IMR-90 (cell line): Measurements from ENCODE around the gene BLVRA. TPM values are rescaled to one million over a fixed set of nuclear protein-coding genes. Genes with fewer than 3 reads are reported as not detected.
A peak's percentile ranks its signal among the peaks of the same experiment; 100 is the strongest.

ENCODE experiments used
- ATAC-seq: fragments of 200-7000 bp; cut with Tn5 transposase; 2 replicates; pipeline ENCODE4 v1.9.1; 2020; ENCODE audit warnings: low read depth, mild to moderate bottlenecking, moderate library complexity
- BruUV-seq: library from RNA; stranded (reverse); fragments of 400-500 nt; replicated peaks from 2 replicates; lab custom pipeline; 2021; lab: Mats Ljungman, UMichigan
- CTCF ChIA-PET: fragments of 300-600 bp; formaldehyde crosslinking; extraction: SDS; loops from one replicate; lab custom pipeline; 2021; ENCODE audit warnings: antibody characterized with exemption; lab: Yijun Ruan, JAX
- POLR2A ChIA-PET: fragments of 300-600 bp; sonication (Branson Sonifier 250); formaldehyde crosslinking; loops from one replicate; lab custom pipeline; 2022; ENCODE audit warnings: antibody characterized with exemption; ENCODE audit not compliant: unreplicated experiment; lab: Charles Lee
- DNase-seq: peaks from one replicate; pipeline ENCODE4 v3.0.0; 2013
- H2AFZ ChIP-seq: replicated peaks from 2 replicates; pipeline ENCODE3; 2013; ENCODE audit warnings: low read length, mild to moderate bottlenecking; ENCODE audit not compliant: poor library complexity
- H2AK5ac ChIP-seq: 2 replicates; pipeline ENCODE4 v1.6.1; 2013; ENCODE audit warnings: low read depth, low read length, inconsistent platforms
- H2AK9ac ChIP-seq: replicated peaks from 2 replicates; pipeline ENCODE3; 2013; ENCODE audit warnings: mild to moderate bottlenecking, low read depth, low read length, moderate library complexity; ENCODE audit not compliant: poor library complexity
- H2BK120ac ChIP-seq: 2 replicates; pipeline ENCODE4 v1.6.1; 2013; ENCODE audit warnings: low read depth, low read length, inconsistent platforms
- H2BK15ac ChIP-seq: 3 replicates; pipeline ENCODE4 v1.6.1; 2013; ENCODE audit warnings: low read depth, low read length, inconsistent platforms
- H2BK20ac ChIP-seq: 2 replicates; pipeline ENCODE4 v1.6.1; 2013; ENCODE audit warnings: low read depth, mild to moderate bottlenecking, inconsistent platforms, low read length, moderate library complexity
- H2BK5ac ChIP-seq: 2 replicates; pipeline ENCODE4 v1.6.1; 2013; ENCODE audit warnings: mild to moderate bottlenecking, low read depth, low read length, inconsistent platforms; ENCODE audit not compliant: poor library complexity, severe bottlenecking
- H3K14ac ChIP-seq: replicated peaks from 2 replicates; pipeline ENCODE4 v1.6.1; 2013; ENCODE audit warnings: low read depth, low read length, inconsistent platforms
- H3K18ac ChIP-seq: 2 replicates; pipeline ENCODE4 v1.6.1; 2013; ENCODE audit warnings: low read depth, low read length, control low read depth
- H3K23ac ChIP-seq: 2 replicates; pipeline ENCODE4 v1.6.1; 2013; ENCODE audit warnings: low read depth, low read length, inconsistent platforms
- H3K27ac ChIP-seq: 2 replicates; pipeline ENCODE4 v1.5.1; 2013; ENCODE audit warnings: mild to moderate bottlenecking, control low read depth, low read length; ENCODE audit not compliant: insufficient read depth
- H3K27me3 ChIP-seq: 2 replicates; pipeline ENCODE4 v1.6.1; 2013; ENCODE audit warnings: low read length; ENCODE audit not compliant: control insufficient read depth, insufficient read depth
- H3K36me3 ChIP-seq: 2 replicates; pipeline ENCODE4 v1.6.1; 2013; ENCODE audit warnings: low read length, mixed read lengths; ENCODE audit not compliant: control insufficient read depth, insufficient read depth
- H3K4ac ChIP-seq: 2 replicates; pipeline ENCODE4 v1.6.1; 2013; ENCODE audit warnings: low read depth, low read length, inconsistent platforms
- H3K4me1 ChIP-seq: 2 replicates; pipeline ENCODE4 v1.6.1; 2013; ENCODE audit warnings: low read length, mixed read lengths; ENCODE audit not compliant: control insufficient read depth, insufficient read depth
- H3K4me2 ChIP-seq: 2 replicates; pipeline ENCODE4 v1.6.1; 2013; ENCODE audit warnings: low read depth, mild to moderate bottlenecking, control low read depth, low read length, moderate library complexity
- H3K4me3 ChIP-seq: 2 replicates; pipeline ENCODE4 v1.5.1; 2013; ENCODE audit warnings: low read depth, mild to moderate bottlenecking, control low read depth, low read length, moderate library complexity; ENCODE audit not compliant: insufficient read depth
- H3K56ac ChIP-seq: 2 replicates; pipeline ENCODE4 v1.6.1; 2013; ENCODE audit warnings: low read length, inconsistent platforms; ENCODE audit not compliant: insufficient read depth; ENCODE audit errors: extremely low read depth
- H3K79me1 ChIP-seq, 2 experiments: 2 replicates each; pipeline ENCODE4 v1.6.1; 2013; ENCODE audit warnings: low read length in 2 of 2, inconsistent platforms in 1 of 2, low read depth in 1 of 2
- H3K9ac ChIP-seq: 2 replicates; pipeline ENCODE4 v1.6.1; 2013; ENCODE audit warnings: low read depth, low read length, control low read depth
- H3K9me1 ChIP-seq: 2 replicates; pipeline ENCODE4 v1.6.1; 2013; ENCODE audit warnings: low read length, inconsistent platforms; ENCODE audit not compliant: insufficient read depth
- H3K9me3 ChIP-seq: 2 replicates; pipeline ENCODE4 v1.6.1; 2013; ENCODE audit warnings: low read length; ENCODE audit not compliant: control insufficient read depth, insufficient read depth
- H4K20me1 ChIP-seq: 2 replicates; pipeline ENCODE4 v1.6.1; 2013; ENCODE audit warnings: low read length, inconsistent platforms; ENCODE audit not compliant: insufficient read depth
- H4K5ac ChIP-seq: 2 replicates; pipeline ENCODE4 v1.6.1; 2013; ENCODE audit warnings: mild to moderate bottlenecking, low read depth, low read length, control low read depth
- H4K8ac ChIP-seq, 2 experiments: 2 replicates each; pipeline ENCODE4 v1.6.1; 2013; ENCODE audit warnings: low read depth in 2 of 2, low read length in 2 of 2, control low read depth in 1 of 2, inconsistent platforms in 1 of 2
- H4K91ac ChIP-seq: 2 replicates; pipeline ENCODE4 v1.6.1; 2013; ENCODE audit warnings: low read depth, low read length, inconsistent platforms; ENCODE audit not compliant: insufficient read depth
- BHLHE40 ChIP-seq: fragments of 150-350 bp; IDR thresholded peaks from 2 replicates; pipeline ENCODE4 v1.6.1; 2016; ENCODE audit warnings: mild to moderate bottlenecking, low read depth, low read length
- CEBPB ChIP-seq: IDR thresholded peaks from 2 replicates; pipeline ENCODE4 v1.6.1; 2012; ENCODE audit warnings: low read depth, low read length, improper control_type of control experiment
- CHD1 ChIP-seq: IDR thresholded peaks from 2 replicates; pipeline ENCODE4 v1.6.1; 2012; ENCODE audit warnings: low read depth, low read length, improper control_type of control experiment
- CTCF ChIP-seq: conservative IDR thresholded peaks from 2 replicates; pipeline ENCODE4 v1.5.1; 2012; ENCODE audit warnings: mild to moderate bottlenecking, low read depth, low read length, improper control_type of control experiment
- ELK1 ChIP-seq: fragments of 150-350 bp; IDR thresholded peaks from 2 replicates; pipeline ENCODE4 v1.6.1; 2016; ENCODE audit warnings: low read depth, mild to moderate bottlenecking, low read length, moderate library complexity, borderline replicate concordance
- FOS ChIP-seq: fragments of 150-350 bp; IDR thresholded peaks from 2 replicates; pipeline ENCODE4 v1.6.1; 2016; ENCODE audit warnings: low read depth, low read length
- MAFK ChIP-seq: IDR thresholded peaks from 2 replicates; pipeline ENCODE4 v1.6.1; 2012; ENCODE audit warnings: low read depth, low read length, improper control_type of control experiment
- MAZ ChIP-seq: IDR thresholded peaks from 2 replicates; pipeline ENCODE4 v1.6.1; 2012; ENCODE audit warnings: low read depth, mild to moderate bottlenecking, low read length, improper control_type of control experiment, moderate library complexity, borderline replicate concordance
- MXI1 ChIP-seq: IDR thresholded peaks from 2 replicates; pipeline ENCODE4 v1.6.1; 2012; ENCODE audit warnings: low read depth, mild to moderate bottlenecking, low read length, moderate library complexity, borderline replicate concordance
- NFE2L2 ChIP-seq: fragments of 150-350 bp; IDR thresholded peaks from 2 replicates; pipeline ENCODE4 v1.6.1; 2016; ENCODE audit warnings: low read depth, mild to moderate bottlenecking, low read length
- POLR2A ChIP-seq: IDR thresholded peaks from 2 replicates; pipeline ENCODE4 v1.6.1; 2012; ENCODE audit warnings: mild to moderate bottlenecking, low read depth, low read length
- RAD21 ChIP-seq: IDR thresholded peaks from 2 replicates; pipeline ENCODE4 v1.6.1; 2012; ENCODE audit warnings: low read length, improper control_type of control experiment
- RCOR1 ChIP-seq: IDR thresholded peaks from 2 replicates; pipeline ENCODE4 v1.6.1; 2012; ENCODE audit warnings: mild to moderate bottlenecking, low read length, improper control_type of control experiment; ENCODE audit not compliant: insufficient replicate concordance
- RFX5 ChIP-seq: IDR thresholded peaks from 2 replicates; pipeline ENCODE4 v1.8.0; 2012; ENCODE audit warnings: low read depth, mild to moderate bottlenecking, low read length, moderate library complexity
- SMC3 ChIP-seq: fragments of 150-350 bp; IDR thresholded peaks from 2 replicates; pipeline ENCODE4 v1.6.1; 2016; ENCODE audit warnings: low read depth, mild to moderate bottlenecking, antibody characterized with exemption, low read length, moderate library complexity
- USF2 ChIP-seq: fragments of 150-350 bp; IDR thresholded peaks from 2 replicates; pipeline ENCODE4 v1.6.1; 2017; ENCODE audit warnings: mild to moderate bottlenecking, antibody characterized with exemption, low read length, low read depth
- WGBS, 2 experiments: methylation state at CpG; one replicate each; pipeline versions ENCODE4 v1.1.5 to v1.1.7; 2013; ENCODE audit warnings: missing lambda C conversion rate in 2 of 2; ENCODE audit not compliant: insufficient read length in 1 of 2; ENCODE audit errors: extremely low coverage in 2 of 2; 5-methylcytosine and 5-hydroxymethylcytosine counted together
- dilution Hi-C: fragments of 300-500 bp; cut with HindIII; formaldehyde crosslinking; loops from one replicate; pipeline ENCODE4 v1.14.3; 2018; ENCODE audit warnings: low sequenced_read_pairs; ENCODE audit not compliant: unreplicated experiment
- in situ Hi-C: fragments of 300-500 bp; cut with MboI; formaldehyde crosslinking; loops from 3 replicates; pipeline ENCODE4 v1.14.3; 2019; ENCODE audit warnings: low sequenced_read_pairs, inconsistent platforms, mixed read lengths
- intact Hi-C: fragments of 100-400 bp; cut with micrococcal nuclease; formaldehyde crosslinking; loops from 2 replicates; pipeline ENCODE4 v1.10.0; 2022
- polyA plus RNA-seq, 3 experiments: library from polyadenylated mRNA; depleted of rRNA; stranded (reverse); fragments of >200 nt; gene quantifications; 2 replicates each; pipeline ENCODE4 v1.2.3, GENCODE V29; 2012; ENCODE audit warnings: low replicate concordance in 1 of 3
- total RNA-seq: library from RNA; depleted of rRNA; stranded (reverse); fragments of >200 nt; gene quantifications from 2 replicates; pipeline ENCODE4 v1.2.3, GENCODE V29; 2012

BLVRA gene
- total and polyA plus RNA-seq, 2 of the 4 experiments (the other 2 are of a cell fraction): 32.3 to 47.1 TPM

GRCh38 chr7:43768201-43768886, 9.9 kb downstream of the BLVRA start:
- H4K5ac ChIP-seq: no peak overlapping the region
- DNase-seq (no peak), ATAC-seq (no peak)
- no peak overlapping the region for H2BK5ac ChIP-seq
- intact Hi-C loops: no loop called here
- peaks cover 4% of the 10 kb centered on the region; the same call in 1 of the 2 replicates for H3K36me3 ChIP-seq
- no peak overlapping the region for H2BK15ac ChIP-seq
- no CpG with 5 or more reads among the region's 9 CpGs for WGBS, 2 experiments
- BruUV-seq: no TSS peak
- no peak overlapping the region for H3K4ac ChIP-seq
- TF ChIP-seq FOS (no peak), BHLHE40 (no peak), MAFK (no peak), MAZ (no peak), RAD21 (no peak), RCOR1 (no peak), POLR2A (no peak), SMC3 (no peak), CEBPB (no peak), CTCF (no peak), RFX5 (no peak), NFE2L2 (no peak), CHD1 (no peak), ELK1 (no peak), USF2 (no peak), MXI1 (no peak)
- H3K27ac ChIP-seq: no peak overlapping the region
- H2BK20ac ChIP-seq: no peak overlapping the region
- H2BK120ac ChIP-seq: no peak overlapping the region
- H3K9me1 ChIP-seq: peaks cover 4% of the 10 kb centered on the region; the same call in 1 of the 2 replicates
- in situ Hi-C loops: no loop called here
- H4K20me1 ChIP-seq: no peaks in the 10 kb centered on the region
- no peak overlapping the region for H3K4me2 ChIP-seq
- no peak overlapping the region for H3K9ac ChIP-seq
- dilution Hi-C loops: no loop called here
- no peak overlapping the region for H2AK5ac ChIP-seq
- H3K79me1 ChIP-seq: peaks cover 2 to 5% of the 10 kb centered on the region in 2 experiments; a peak in 2 of 4 replicates
- H3K18ac ChIP-seq: no peak overlapping the region
- no peak overlapping the region for H3K56ac ChIP-seq
- H3K23ac ChIP-seq: peak overlapping the region; percentile 23; the same call in 1 of the 2 replicates
- H3K9me3 ChIP-seq: no peaks in the 10 kb centered on the region
- ChIA-PET POLR2A (no interaction called here), CTCF (no interaction called here)
- no peak overlapping the region for H3K14ac ChIP-seq
- H3K4me1 ChIP-seq: peaks cover 5% of the 10 kb centered on the region
- no peaks in the 10 kb centered on the region for H3K27me3 ChIP-seq
- no peak overlapping the region for H4K8ac ChIP-seq
- no peak overlapping the region for H2AFZ ChIP-seq
- H3K4me3 ChIP-seq: no peak overlapping the region
- H4K91ac ChIP-seq: no peak overlapping the region
- H2AK9ac ChIP-seq: no peak overlapping the region
